GM23338 (cell line): ENCODE measurements around the gene USP7. TPM values are rescaled to one million over a fixed set of nuclear protein-coding genes. Genes with fewer than 3 reads are reported as not detected.
A peak's percentile ranks its signal among the peaks of the same experiment; 100 is the strongest.

Experiments used
- ATAC-seq: fragments of 200-7000 bp; cut with Tn5 transposase; 3 replicates; pipeline ENCODE4 v1.9.1; 2020
- DNase-seq: peaks from one replicate; pipeline ENCODE4 v3.0.0-alpha.2; 2015; ENCODE audit warnings: low spot score
- H2AFZ ChIP-seq: fragments of 200-600 bp; sonication (generic); 2 replicates; pipeline ENCODE4 v1.8.0; 2016; ENCODE audit warnings: antibody characterized with exemption, mild to moderate bottlenecking, moderate library complexity
- H3F3A ChIP-seq: fragments of 200-600 bp; sonication (generic); replicated peaks from 2 replicates; pipeline ENCODE4 v1.8.0; 2017; ENCODE audit warnings: antibody characterized with exemption, mixed run types, low read depth
- H3K27ac ChIP-seq: fragments of 200-600 bp; sonication (generic); 2 replicates; pipeline ENCODE4 v1.6.1; 2016; ENCODE audit warnings: low read depth
- H3K27me3 ChIP-seq: fragments of 200-600 bp; sonication (generic); 2 replicates; pipeline ENCODE4 v1.8.0; 2016; ENCODE audit warnings: mild to moderate bottlenecking, mixed run types, moderate library complexity; ENCODE audit not compliant: insufficient read depth
- H3K36me3 ChIP-seq: fragments of 200-600 bp; sonication (generic); 2 replicates; pipeline ENCODE4 v1.8.0; 2016; ENCODE audit warnings: mild to moderate bottlenecking; ENCODE audit not compliant: insufficient read depth
- H3K4me1 ChIP-seq: fragments of 200-600 bp; sonication (generic); 2 replicates; pipeline ENCODE4 v1.8.0; 2016; ENCODE audit warnings: mild to moderate bottlenecking, moderate library complexity; ENCODE audit not compliant: insufficient read depth
- H3K4me2 ChIP-seq: fragments of 200-600 bp; sonication (generic); 2 replicates; pipeline ENCODE4 v1.7.1; 2017; ENCODE audit warnings: mixed run types
- H3K4me3 ChIP-seq: fragments of 200-600 bp; sonication (generic); 2 replicates; pipeline ENCODE4 v1.6.1; 2016; ENCODE audit warnings: mixed run types
- H3K79me2 ChIP-seq: fragments of 200-600 bp; sonication (generic); replicated peaks from 2 replicates; pipeline ENCODE4 v1.8.0; 2017; ENCODE audit warnings: mild to moderate bottlenecking; ENCODE audit not compliant: insufficient read depth
- H3K9me2 ChIP-seq: fragments of 200-600 bp; sonication (generic); 2 replicates; pipeline ENCODE4 v1.8.0; 2017; ENCODE audit not compliant: insufficient read depth
- H4K20me1 ChIP-seq: fragments of 200-600 bp; sonication (generic); replicated peaks from 2 replicates; pipeline ENCODE4 v1.8.0; 2017; ENCODE audit warnings: mild to moderate bottlenecking; ENCODE audit not compliant: insufficient read depth
- H3K27ac Mint-ChIP-seq: 2 replicates; pipeline ENCODE4 v1.8.0; 2020; ENCODE audit warnings: inconsistent platforms, mild to moderate bottlenecking, moderate library complexity, mixed read lengths
- H3K27me3 Mint-ChIP-seq: 3 replicates; pipeline ENCODE4 v1.8.0; 2022; ENCODE audit warnings: low read depth, mild to moderate bottlenecking, moderate library complexity, mixed read lengths, inconsistent platforms; ENCODE audit not compliant: insufficient read depth, poor library complexity
- H3K36me3 Mint-ChIP-seq: 3 replicates; pipeline ENCODE4 v1.8.0; 2021; ENCODE audit warnings: low read depth, mild to moderate bottlenecking, inconsistent platforms, moderate library complexity, mixed read lengths
- H3K4me1 Mint-ChIP-seq: 3 replicates; pipeline ENCODE4 v1.8.0; 2020; ENCODE audit warnings: mild to moderate bottlenecking, inconsistent platforms, mixed read lengths
- H3K4me3 Mint-ChIP-seq: 3 replicates; pipeline ENCODE4 v1.8.0; 2021; ENCODE audit warnings: moderate library complexity, mild to moderate bottlenecking, inconsistent platforms, mixed read lengths
- H3K9me3 Mint-ChIP-seq: 3 replicates; pipeline ENCODE4 v1.8.0; 2020; ENCODE audit warnings: moderate library complexity, mild to moderate bottlenecking, inconsistent platforms, mixed read lengths
- CREB1 ChIP-seq: fragments of 250-450 bp; sonication (Bioruptor Pico); IDR thresholded peaks from 2 replicates; pipeline ENCODE4 v1.5.0; 2020; ENCODE audit warnings: low read depth, mild to moderate bottlenecking, moderate library complexity
- CTCF ChIP-seq, 2 experiments: fragments of 200-600 bp in 1 of 2; sonication (generic) in 1 of 2; conservative IDR thresholded peaks; 2 replicates each; pipeline versions ENCODE4 v1.5.1 to v1.6.1; 2016 to 2017; ENCODE audit warnings: antibody characterized with exemption in 2 of 2, low read depth in 2 of 2, mild to moderate bottlenecking in 2 of 2, moderate library complexity in 1 of 2
- EZH2 ChIP-seq: fragments of 200-600 bp; sonication (generic); IDR thresholded peaks from one replicate; pipeline ENCODE4 v1.8.0; 2017; ENCODE audit warnings: antibody characterized with exemption, mild to moderate bottlenecking, low read depth; ENCODE audit not compliant: unreplicated experiment
- EZH2phosphoT487 ChIP-seq: fragments of 200-600 bp; sonication (generic); IDR thresholded peaks from one replicate; pipeline ENCODE4 v1.8.1; 2018; ENCODE audit warnings: antibody characterized with exemption; ENCODE audit not compliant: unreplicated experiment
- ZNF114 ChIP-seq: fragments of 250-450 bp; sonication (Bioruptor Pico); IDR thresholded peaks from 2 replicates; pipeline ENCODE4 v1.5.0; 2020; ENCODE audit warnings: mild to moderate bottlenecking, moderate library complexity
- polyA plus RNA-seq: library from polyadenylated mRNA; unstranded; fragments of >200 nt; fragmentation: Nextera tagmentation; extraction: Ambion mirVana; gene quantifications from 2 replicates; pipeline ENCODE4 v1.2.1, GENCODE V29; 2016
- total RNA-seq: library from RNA; depleted of rRNA; stranded (reverse); fragments of >200 nt; shearing (Covaris generic); gene quantifications from 2 replicates; pipeline ENCODE4 v1.2.3, GENCODE V29; 2014

The USP7 gene
- total and polyA plus RNA-seq, 2 experiments from 2014 or later, result 42.3 to 130 TPM

GRCh38 chr16:8905795-8906591 is 57.7 kb downstream of the USP7 start:
- Mint-ChIP-seq H3K27ac (0 out of 2 replicates have a peak overlapping the region, but pooled peaks have one; percentile 32), H3K9me3 (no peaks in the 10 kb centered on the region), H3K36me3 (peaks cover 90% of the 10 kb centered on the region), H3K4me1 (peaks cover 5% of the 10 kb centered on the region), H3K27me3 (peaks cover 5% of the 10 kb centered on the region), H3K4me3 (no peak overlapping the region)
- Histone ChIP-seq H3K79me2 (peaks cover 13% of the 10 kb centered on the region; the same call in 1 of the 2 replicates), H4K20me1 (peaks cover 38% of the 10 kb centered on the region), H3K27me3 (no peaks in the 10 kb centered on the region), H3K36me3 (peaks cover 67% of the 10 kb centered on the region), H3F3A (peaks cover 22% of the 10 kb centered on the region), H3K4me1 (no peaks in the 10 kb centered on the region), H3K27ac (peak overlapping the region; percentile 75), H2AFZ (no peak overlapping the region), H3K4me3 (no peak overlapping the region), H3K4me2 (no peak overlapping the region), H3K9me2 (no peaks in the 10 kb centered on the region)
- DNase-seq (peak; percentile 80), ATAC-seq (peak; percentile 94)
- TF ChIP-seq CTCF (conservative IDR thresholded peaks at IDR 0.05; ENCODE audit: low read depth in 2 of 2) (peak; percentile 70 to 75), CREB1 (CRISPR knock-in tag) (no peak), ZNF114 (CRISPR knock-in tag) (no peak)

- H3K36me3 ChIP-seq, result peaks cover 73% of the 10 kb centered on the region
- H3K4me3 Mint-ChIP-seq, result no peak overlapping the region
- H3K9me2 ChIP-seq, result no peaks in the 10 kb centered on the region
- peaks cover 90% of the 10 kb centered on the region for H3K36me3 Mint-ChIP-seq
- no peak overlapping the region for H3K27ac Mint-ChIP-seq
- 0 out of 2 replicates have a peak overlapping the region, but pooled peaks have one; percentile 43 for H3K27ac ChIP-seq
- H3K27me3 ChIP-seq, result no peaks in the 10 kb centered on the region
- H3K4me3 ChIP-seq, result no peak overlapping the region
- peaks cover 5% of the 10 kb centered on the region; the same call in 1 of the 2 replicates for H3K79me2 ChIP-seq
- ATAC-seq, result peak; percentile 79
- DNase-seq, result peak; percentile 57
- no peaks in the 10 kb centered on the region for H3K9me3 Mint-ChIP-seq
- H4K20me1 ChIP-seq, result peaks cover 32% of the 10 kb centered on the region
- no peak overlapping the region for H3K4me2 ChIP-seq
- peaks cover 5% of the 10 kb centered on the region for H3K27me3 Mint-ChIP-seq
- no peaks in the 10 kb centered on the region; the same call in 2 of the 3 replicates for H3K4me1 Mint-ChIP-seq
- TF ChIP-seq EZH2 (no peak), EZH2phosphoT487 (no peak), CTCF (conservative IDR thresholded peaks at IDR 0.05; ENCODE audit: low read depth in 2 of 2) (peak; percentile 28 to 74; a peak in 3 of 4 replicates)
- no peaks in the 10 kb centered on the region for H3K4me1 ChIP-seq
- H3F3A ChIP-seq, result peaks cover 19% of the 10 kb centered on the region
- H2AFZ ChIP-seq, result no peak overlapping the region
Observed at GRCh38 chr16:8905168-8905762, 58.4 kb downstream of the USP7 start.
